Subcutaneous adipose tissue (tissue), 4 donors: ENCODE measurements around the gene EXOC6B. TPM values are rescaled to one million over a fixed set of nuclear protein-coding genes. Genes with fewer than 3 reads are reported as not detected.

Experiments
- CTCF ChIP-seq: fragments of 450-650 bp; IDR thresholded peaks from one replicate; pipeline ENCODE4 v1.5.1; 2016; ENCODE audit warnings: low read depth, mild to moderate bottlenecking, control low read depth, antibody characterized with exemption, moderate library complexity
- total RNA-seq, 4 donors: library from RNA; depleted of rRNA; stranded (reverse); fragments of >200 nt; gene quantifications; one replicate each; pipeline ENCODE4 v1.1.0, GENCODE V29; 2016

The EXOC6B gene
- total RNA-seq, 4 donors from 2014 or later: 33.9 to 40.5 (median 38.9) TPM

GRCh38 chr2:72162574-72162973 is 663.3 kb downstream of the EXOC6B start:
- TF ChIP-seq CTCF: no peak

- TF ChIP-seq CTCF: no peak
Observed at GRCh38 chr2:72159211-72159993, 666.4 kb downstream of the EXOC6B start.

DNA sequence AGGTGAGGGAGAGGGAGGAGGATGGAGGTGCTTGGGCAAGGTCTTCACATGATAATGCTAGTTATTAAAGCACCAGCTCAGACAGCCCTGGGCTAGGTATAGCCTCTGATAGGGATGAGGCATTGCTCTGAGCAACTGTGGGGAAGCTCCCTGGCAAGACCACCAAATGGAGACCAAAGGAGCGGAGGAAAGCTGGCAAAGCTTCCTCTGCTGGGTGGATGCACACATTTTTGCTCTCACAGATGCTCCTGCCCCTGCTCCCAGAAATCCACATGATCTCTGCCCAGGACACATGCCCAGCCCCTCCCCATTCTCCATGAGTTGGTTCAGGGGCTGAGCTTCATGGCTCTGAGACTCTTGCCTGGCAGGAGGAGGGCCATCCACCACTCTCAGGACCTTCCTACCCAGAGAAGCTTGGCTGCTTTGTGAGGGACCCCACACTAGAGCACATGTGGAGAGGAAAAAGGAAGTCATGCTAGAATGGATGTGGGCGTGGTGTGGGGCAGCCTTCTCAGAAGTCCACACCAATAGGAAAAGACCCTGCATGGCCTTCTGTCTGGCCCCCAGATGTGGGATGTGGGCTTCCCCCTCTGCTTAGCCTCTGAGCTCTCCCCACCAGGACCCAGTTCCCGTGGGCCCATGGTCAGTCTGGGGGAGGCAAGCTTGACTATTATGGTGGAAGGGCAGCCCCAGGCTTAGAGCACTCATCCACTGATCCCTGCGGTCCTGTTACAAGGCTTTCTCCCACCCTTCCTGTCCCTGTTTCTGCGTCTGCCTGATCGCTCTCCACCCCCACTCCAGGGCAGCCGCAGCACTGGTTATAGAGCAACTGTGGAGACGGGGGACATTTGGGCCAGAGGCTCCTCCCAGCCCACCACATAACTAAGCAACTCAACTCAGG is 667.7 kb downstream of the EXOC6B start:
- TF ChIP-seq CTCF: no peak

GRCh38 chr2:72156872-72157271 is 669.0 kb downstream of the EXOC6B start:
- TF ChIP-seq CTCF: no peak

- no peak for TF ChIP-seq CTCF
Observed at GRCh38 chr2:72155737-72156136, 670.1 kb downstream of the EXOC6B start.

GRCh38 chr2:72155151-72155550 is 670.7 kb downstream of the EXOC6B start:
- TF ChIP-seq CTCF: no peak

- TF ChIP-seq CTCF: no peak
Observed at GRCh38 chr2:72154386-72154975, 671.4 kb downstream of the EXOC6B start.
